Measurements from ENCODE around the gene NDUFB7.
A peak's percentile ranks its signal among the peaks of the same experiment; 100 is the strongest.
"Not testable (repeated sequence)": the region's sequence is repeated elsewhere in the genome, so short reads cannot be mapped to it uniquely, and the experiment has no call there.

The NDUFB7 gene

GRCh38 chr19:14552006-14552360 is 19.9 kb downstream of the NDUFB7 start:
- not testable (repeated sequence) for DNase-seq

- peak; percentile 79 for DNase-seq
These were observed 20.5 kb downstream of the NDUFB7 start for GRCh38 chr19:14551134-14552005.

GRCh38 chr19:14550201-14550754 is 21.6 kb downstream of the NDUFB7 start:
- no peak for DNase-seq

GRCh38 chr19:14545716-14546082 is 26.2 kb downstream of the NDUFB7 start:
- no peak for DNase-seq

- DNase-seq = no peak
These were observed 26.7 kb downstream of the NDUFB7 start for GRCh38 chr19:14544977-14545715.

GRCh38 chr19:14544047-14544446 is 27.8 kb downstream of the NDUFB7 start:
- no peak for DNase-seq

- DNase-seq = no peak
These were observed 29.0 kb downstream of the NDUFB7 start for GRCh38 chr19:14542711-14543328.

- not testable (repeated sequence) for DNase-seq
These were observed 29.9 kb downstream of the NDUFB7 start for GRCh38 chr19:14541979-14542378.

- no peak for DNase-seq
These were observed 30.9 kb downstream of the NDUFB7 start for GRCh38 chr19:14540741-14541525.

GRCh38 chr19:14536926-14537692 is 34.8 kb downstream of the NDUFB7 start:
- DNase-seq = peak; percentile 19

- DNase-seq = no peak
These were observed 38.4 kb downstream of the NDUFB7 start for GRCh38 chr19:14533450-14533849.

GRCh38 chr19:14530506-14530905 is 41.4 kb downstream of the NDUFB7 start:
- DNase-seq = no peak

- peak; percentile 53 for DNase-seq
These were observed 41.9 kb downstream of the NDUFB7 start for GRCh38 chr19:14530005-14530348.

GRCh38 chr19:14529254-14530004 is 42.4 kb downstream of the NDUFB7 start, which contains the start of gene TECR:
TECR (plus strand) TSS chr19:14529594; CDS start chr19:14529697, 103 bp downstream.
- DNase-seq = peak; percentile 100

GRCh38 chr19:14528419-14529253 is 43.2 kb downstream of the NDUFB7 start:
- no peak for DNase-seq

- no peak for DNase-seq
These were observed 45.4 kb downstream of the NDUFB7 start for GRCh38 chr19:14526423-14526822.

GRCh38 chr19:14525729-14526128 is 46.1 kb downstream of the NDUFB7 start:
- no peak for DNase-seq

- no peak for DNase-seq
These were observed 51.3 kb downstream of the NDUFB7 start for GRCh38 chr19:14520543-14520942.

- no peak for DNase-seq
These were observed 51.9 kb downstream of the NDUFB7 start for GRCh38 chr19:14519860-14520407.

Measured in central memory CD4-positive, alpha-beta T cell (primary cell).